ENCODE data around the gene CNTN4.

The CNTN4 gene

DNA sequence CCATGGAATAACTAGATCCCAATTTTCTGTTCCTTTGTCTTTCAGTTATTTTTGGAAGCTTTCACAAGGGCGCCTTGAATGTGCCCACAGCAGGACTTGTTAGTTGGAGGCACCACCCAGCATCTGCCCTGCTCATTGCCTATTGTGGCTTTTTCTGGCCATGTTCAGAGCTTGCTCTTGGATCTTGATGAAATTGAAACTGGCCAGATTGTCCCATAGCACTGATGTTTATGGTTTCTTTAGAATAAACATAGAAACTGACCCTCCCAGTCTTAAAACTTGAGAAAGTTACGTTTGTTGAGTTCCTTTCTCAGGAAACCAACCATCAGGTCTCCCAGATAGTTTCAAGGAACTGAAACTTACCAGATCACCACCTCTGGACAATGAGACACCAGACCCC, 536.8 kb downstream of the CNTN4 start:
- DNase-seq (ENCODE audit: low read depth in 2 of 2) = no peak
- TF ChIP-seq, protein P1, sequence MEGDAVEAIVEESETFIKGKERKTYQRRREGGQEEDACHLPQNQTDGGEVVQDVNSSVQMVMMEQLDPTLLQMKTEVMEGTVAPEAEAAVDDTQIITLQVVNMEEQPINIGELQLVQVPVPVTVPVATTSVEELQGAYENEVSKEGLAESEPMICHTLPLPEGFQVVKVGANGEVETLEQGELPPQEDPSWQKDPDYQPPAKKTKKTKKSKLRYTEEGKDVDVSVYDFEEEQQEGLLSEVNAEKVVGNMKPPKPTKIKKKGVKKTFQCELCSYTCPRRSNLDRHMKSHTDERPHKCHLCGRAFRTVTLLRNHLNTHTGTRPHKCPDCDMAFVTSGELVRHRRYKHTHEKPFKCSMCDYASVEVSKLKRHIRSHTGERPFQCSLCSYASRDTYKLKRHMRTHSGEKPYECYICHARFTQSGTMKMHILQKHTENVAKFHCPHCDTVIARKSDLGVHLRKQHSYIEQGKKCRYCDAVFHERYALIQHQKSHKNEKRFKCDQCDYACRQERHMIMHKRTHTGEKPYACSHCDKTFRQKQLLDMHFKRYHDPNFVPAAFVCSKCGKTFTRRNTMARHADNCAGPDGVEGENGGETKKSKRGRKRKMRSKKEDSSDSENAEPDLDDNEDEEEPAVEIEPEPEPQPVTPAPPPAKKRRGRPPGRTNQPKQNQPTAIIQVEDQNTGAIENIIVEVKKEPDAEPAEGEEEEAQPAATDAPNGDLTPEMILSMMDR (IDR thresholded peaks at IDR 0.05; ENCODE audit: low read depth, low read length) = no peak

DNA sequence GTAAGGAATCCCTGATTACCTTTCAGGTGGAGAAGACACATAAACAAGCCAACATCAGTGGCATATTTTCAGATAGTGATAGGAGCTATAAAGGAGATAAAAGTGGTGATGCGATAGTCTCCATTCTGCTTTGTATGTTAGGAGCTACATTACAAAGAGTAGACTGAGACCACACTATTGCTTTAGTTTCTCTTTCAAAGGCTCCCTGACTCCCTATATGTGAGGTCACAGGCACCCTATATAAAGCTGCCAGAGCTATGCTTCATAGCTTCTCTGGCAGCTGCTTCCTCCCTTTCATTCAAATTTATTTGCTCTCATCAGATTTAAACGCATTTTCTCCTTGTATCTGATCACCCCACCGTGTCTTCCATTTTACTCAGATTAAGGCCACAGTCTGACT, 544.9 kb downstream of the CNTN4 start:
- H3K4me3 ChIP-seq (replicated peaks in 1 of 2; ENCODE audit: low read depth in 2 of 2, low read length in 2 of 2) = no peak overlapping the region
- TF ChIP-seq, protein P1 (IDR thresholded peaks at IDR 0.05; ENCODE audit: low read depth, low read length) = no peak
- no peak for DNase-seq (ENCODE audit: low read depth in 2 of 2)

More for the DNA sequence above, 536.8 kb downstream of the CNTN4 start:
- H3K4me3 ChIP-seq (replicated peaks in 1 of 2; ENCODE audit: low read depth in 2 of 2, low read length in 2 of 2) = no peak overlapping the region

DNA sequence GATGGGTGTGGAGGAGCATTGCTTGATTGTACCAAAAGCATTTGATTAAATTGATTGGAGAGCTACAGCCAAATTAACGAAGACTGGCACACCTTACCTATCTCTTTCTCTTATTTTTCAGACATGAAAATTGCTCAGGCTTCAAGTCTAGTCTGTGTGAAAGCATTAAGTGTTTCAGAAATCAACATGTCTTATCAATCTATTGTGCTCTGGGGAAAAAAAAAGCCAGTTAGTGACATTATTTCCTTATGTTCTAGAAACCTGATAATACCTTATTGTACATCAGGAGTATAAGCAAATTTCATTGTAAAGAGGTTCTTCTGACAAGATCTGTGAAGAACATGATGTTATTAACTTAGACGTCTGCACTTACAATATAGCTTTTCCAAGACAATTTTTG, 546.3 kb downstream of the CNTN4 start:
- no peak overlapping the region for H3K4me3 ChIP-seq (replicated peaks in 1 of 2; ENCODE audit: low read depth in 2 of 2, low read length in 2 of 2)
- DNase-seq (ENCODE audit: low read depth in 2 of 2) = no peak
- TF ChIP-seq, protein P1 (IDR thresholded peaks at IDR 0.05; ENCODE audit: low read depth, low read length) = no peak

DNA sequence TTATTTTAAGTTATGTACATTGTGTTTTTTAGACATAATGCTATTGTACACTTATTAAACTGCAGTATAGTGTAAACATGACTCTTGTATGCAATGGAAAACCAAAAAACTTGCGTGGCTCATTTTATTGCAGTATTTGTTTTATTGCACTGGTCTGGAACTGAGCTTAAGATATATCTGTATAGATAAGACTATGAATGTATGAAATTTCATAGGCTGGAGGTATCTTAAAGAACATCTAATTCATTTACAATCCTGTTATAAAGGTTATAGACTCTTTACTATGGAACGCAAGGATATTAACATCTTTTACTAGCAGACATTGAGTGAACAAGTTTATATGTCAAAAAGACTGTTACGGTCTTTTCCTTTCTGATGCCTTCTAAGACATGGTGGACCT, 552.1 kb downstream of the CNTN4 start:
- DNase-seq (ENCODE audit: low read depth in 2 of 2) = no peak
- TF ChIP-seq, protein P1 (IDR thresholded peaks at IDR 0.05; ENCODE audit: low read depth, low read length) = no peak
- H3K4me3 ChIP-seq (replicated peaks in 1 of 2; ENCODE audit: low read depth in 2 of 2, low read length in 2 of 2) = no peak overlapping the region

DNA sequence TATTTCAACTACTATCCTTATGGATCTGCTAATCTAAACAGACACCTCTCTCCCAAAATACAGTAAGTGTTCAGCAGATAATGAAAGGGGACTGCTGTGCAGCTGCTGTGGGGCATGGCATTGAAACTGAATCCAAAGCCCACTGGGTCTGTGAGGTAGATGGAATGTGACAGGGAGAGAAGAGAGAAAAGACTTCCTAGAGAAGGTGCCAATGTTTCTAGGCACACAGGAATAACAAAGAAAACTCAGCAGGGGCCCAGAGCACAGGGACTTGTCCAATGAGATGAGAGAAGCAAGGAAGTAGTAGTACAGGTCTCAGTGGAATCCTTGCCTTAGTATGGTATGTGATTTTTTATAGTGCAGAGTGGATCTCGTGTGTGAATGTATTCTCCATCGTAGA, 553.7 kb downstream of the CNTN4 start:
- no peak for DNase-seq (ENCODE audit: low read depth in 2 of 2)
- TF ChIP-seq, protein P1 (IDR thresholded peaks at IDR 0.05; ENCODE audit: low read depth, low read length) = no peak
- H3K4me3 ChIP-seq (replicated peaks in 1 of 2; ENCODE audit: low read depth in 2 of 2, low read length in 2 of 2) = no peak overlapping the region

DNA sequence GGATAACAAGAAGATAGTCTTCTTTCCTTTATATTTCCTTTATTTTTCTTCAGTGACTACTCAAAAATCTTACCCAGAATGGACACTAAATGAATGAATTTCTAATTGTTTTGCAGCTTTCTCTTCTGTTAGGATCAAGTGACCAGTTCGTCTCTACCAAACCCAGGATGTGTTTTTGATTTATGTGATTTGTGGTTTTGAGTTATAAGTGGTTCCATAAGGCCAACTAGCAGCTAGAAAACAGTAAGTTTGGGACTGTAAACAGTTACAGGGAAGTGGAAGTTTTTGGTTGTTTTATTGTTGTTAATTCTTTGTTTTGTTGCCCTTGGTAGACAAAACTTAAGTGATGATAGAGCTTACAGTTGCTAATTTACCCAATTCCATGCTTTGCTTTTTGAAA, 555.0 kb downstream of the CNTN4 start:
- TF ChIP-seq, protein P1 (IDR thresholded peaks at IDR 0.05; ENCODE audit: low read depth, low read length) = no peak
- DNase-seq (ENCODE audit: low read depth in 2 of 2) = no peak
- H3K4me3 ChIP-seq (replicated peaks in 1 of 2; ENCODE audit: low read depth in 2 of 2, low read length in 2 of 2) = no peak overlapping the region

DNA sequence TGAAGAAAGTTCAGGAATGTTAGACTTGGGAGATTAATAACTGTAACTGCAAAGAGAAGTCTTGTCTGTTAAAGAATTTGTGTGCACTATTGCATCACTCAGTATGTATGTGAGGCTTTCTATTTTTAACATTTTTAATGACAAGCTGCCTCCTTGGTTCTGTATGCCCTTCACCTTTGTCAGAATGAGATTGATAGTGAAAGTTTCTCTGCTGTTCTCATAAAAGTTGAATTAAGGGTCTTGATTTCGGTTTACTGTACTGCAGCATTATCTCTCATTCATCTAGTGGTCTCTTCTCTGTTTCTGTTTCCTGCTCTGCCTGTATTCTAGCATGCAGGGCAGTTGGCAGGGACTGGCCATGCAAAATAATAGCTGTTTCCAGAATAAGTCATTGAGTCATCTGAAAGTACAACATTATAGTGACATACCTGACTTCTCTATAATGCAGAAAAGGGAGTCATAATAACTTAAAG, 556.6 kb downstream of the CNTN4 start:
- TF ChIP-seq, protein P1 (IDR thresholded peaks at IDR 0.05; ENCODE audit: low read depth, low read length) = no peak
- DNase-seq (ENCODE audit: low read depth in 2 of 2) = no peak
- H3K4me3 ChIP-seq (replicated peaks in 1 of 2; ENCODE audit: low read depth in 2 of 2, low read length in 2 of 2) = no peak overlapping the region

Data from cardiac fibroblast (primary cell).